Suprapubic skin (tissue), 4 donors: Measurements from ENCODE around the gene KIF16B. TPM values are rescaled to one million over a fixed set of nuclear protein-coding genes. Genes with fewer than 3 reads are reported as not detected.

ENCODE experiments used
- DNase-seq, 2 donors: peaks; one replicate each; pipeline ENCODE4 v3.0.0-alpha.2; 2019; ENCODE audit warnings: low spot score in 2 of 2
- H3K27ac ChIP-seq: fragments of 200-600 bp; sonication (generic); one replicate; pipeline ENCODE4 v1.5.1; 2019
- H3K27me3 ChIP-seq: fragments of 200-600 bp; sonication (generic); one replicate; pipeline ENCODE4 v1.5.1; 2019
- H3K36me3 ChIP-seq: fragments of 200-600 bp; sonication (generic); one replicate; pipeline ENCODE4 v1.5.1; 2019
- H3K4me1 ChIP-seq: fragments of 200-600 bp; sonication (generic); one replicate; pipeline ENCODE4 v1.5.1; 2019
- H3K4me3 ChIP-seq: fragments of 200-600 bp; sonication (generic); one replicate; pipeline ENCODE4 v1.5.1; 2019; ENCODE audit warnings: mild to moderate bottlenecking
- H3K9me3 ChIP-seq: fragments of 200-600 bp; sonication (generic); one replicate; pipeline ENCODE4 v1.5.1; 2019
- EP300 ChIP-seq: sonication (generic); formaldehyde crosslinking; IDR thresholded peaks from one replicate; pipeline ENCODE4 v1.6.1; 2017; ENCODE audit warnings: antibody characterized with exemption
- POLR2A ChIP-seq, 2 donors: fragments of 450-650 bp; IDR thresholded peaks; one replicate each; pipeline ENCODE4 v1.6.1; 2017; ENCODE audit warnings: antibody characterized with exemption in 2 of 2, mild to moderate bottlenecking in 2 of 2, moderate library complexity in 2 of 2
- POLR2AphosphoS5 ChIP-seq, 3 donors: sonication (generic); formaldehyde crosslinking; IDR thresholded peaks; one replicate each; pipeline ENCODE4 v1.6.1; 2017; ENCODE audit warnings: antibody characterized with exemption in 3 of 3
- WGBS: methylation state at CpG from one replicate; pipeline ENCODE4 v1.1.5; 2018; 5-methylcytosine and 5-hydroxymethylcytosine counted together
- total RNA-seq, 4 donors: library from RNA; depleted of rRNA; stranded (reverse); fragments of >200 nt; gene quantifications; one replicate each; pipeline ENCODE4 v1.1.0, GENCODE V29; 2016
- TF ChIP-seq, protein P1 (sequence below), 2 donors: fragments of 200-600 bp in 1 of 2; fragments of 450-650 bp in 1 of 2; sonication (generic) in 1 of 2; IDR thresholded peaks; one replicate each; pipeline ENCODE4 v1.5.1; 2016 to 2019; ENCODE audit warnings: antibody characterized with exemption in 2 of 2, mild to moderate bottlenecking in 1 of 2, moderate library complexity in 1 of 2

Gene KIF16B
- total RNA-seq, 4 donors from 2014 or later: 23.7 to 64.0 (median 38.2) TPM

DNA sequence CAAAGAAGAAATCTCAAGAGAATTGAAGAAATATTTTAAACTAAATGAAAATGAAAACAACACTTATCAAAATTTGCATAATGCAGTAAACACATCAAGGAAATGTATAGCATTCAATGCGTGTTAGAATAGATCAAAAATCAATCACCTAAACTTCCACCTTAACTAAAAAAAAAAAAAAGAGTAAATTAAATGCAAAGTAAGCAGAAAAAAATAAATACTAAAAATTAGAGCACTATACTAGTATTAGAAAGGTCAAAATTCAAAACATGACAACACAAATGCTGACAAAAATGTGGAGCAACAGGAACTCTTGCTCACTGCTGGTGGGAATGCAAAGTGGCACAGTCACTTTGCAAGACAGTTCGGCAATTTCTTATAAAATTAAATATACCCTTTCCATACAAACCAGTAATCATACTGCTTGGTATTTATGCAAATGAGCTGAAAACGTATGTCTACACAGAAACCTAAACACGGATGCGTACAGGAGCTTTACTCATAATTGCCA is 103.8 kb downstream of the KIF16B start:
- 94% methylated on average over 5 of the region's 5 CpGs for WGBS
- TF ChIP-seq POLR2AphosphoS5 (IDR thresholded peaks at IDR 0.05) (no peak), POLR2A (IDR thresholded peaks at IDR 0.05) (no peak), EP300 (no peak)
- TF ChIP-seq, protein P1, sequence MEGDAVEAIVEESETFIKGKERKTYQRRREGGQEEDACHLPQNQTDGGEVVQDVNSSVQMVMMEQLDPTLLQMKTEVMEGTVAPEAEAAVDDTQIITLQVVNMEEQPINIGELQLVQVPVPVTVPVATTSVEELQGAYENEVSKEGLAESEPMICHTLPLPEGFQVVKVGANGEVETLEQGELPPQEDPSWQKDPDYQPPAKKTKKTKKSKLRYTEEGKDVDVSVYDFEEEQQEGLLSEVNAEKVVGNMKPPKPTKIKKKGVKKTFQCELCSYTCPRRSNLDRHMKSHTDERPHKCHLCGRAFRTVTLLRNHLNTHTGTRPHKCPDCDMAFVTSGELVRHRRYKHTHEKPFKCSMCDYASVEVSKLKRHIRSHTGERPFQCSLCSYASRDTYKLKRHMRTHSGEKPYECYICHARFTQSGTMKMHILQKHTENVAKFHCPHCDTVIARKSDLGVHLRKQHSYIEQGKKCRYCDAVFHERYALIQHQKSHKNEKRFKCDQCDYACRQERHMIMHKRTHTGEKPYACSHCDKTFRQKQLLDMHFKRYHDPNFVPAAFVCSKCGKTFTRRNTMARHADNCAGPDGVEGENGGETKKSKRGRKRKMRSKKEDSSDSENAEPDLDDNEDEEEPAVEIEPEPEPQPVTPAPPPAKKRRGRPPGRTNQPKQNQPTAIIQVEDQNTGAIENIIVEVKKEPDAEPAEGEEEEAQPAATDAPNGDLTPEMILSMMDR (IDR thresholded peaks at IDR 0.05): no peak
- H3K4me1 ChIP-seq: peaks cover 10% of the 10 kb centered on the region

DNA sequence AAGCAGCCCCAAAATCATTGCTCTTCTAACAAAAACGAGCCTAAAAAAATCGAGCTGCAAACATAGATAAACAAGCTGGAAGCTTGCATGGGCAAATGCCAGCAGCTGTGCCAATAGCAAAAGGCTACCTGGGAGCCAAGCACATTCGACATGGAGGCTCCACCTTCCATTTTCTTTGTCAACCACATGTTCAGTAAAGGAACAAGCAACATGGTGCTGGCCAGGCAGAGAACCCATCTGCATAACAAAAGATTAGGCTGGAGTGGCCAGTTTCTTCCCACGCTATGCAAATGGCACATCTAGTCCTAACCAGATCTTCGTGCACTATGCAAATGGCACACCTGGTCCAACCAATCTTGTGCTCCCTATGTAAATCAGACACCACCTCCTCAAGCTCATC is 110.5 kb downstream of the KIF16B start:
- Histone ChIP-seq H3K9me3 (no peaks in the 10 kb centered on the region), H3K27me3 (no peaks in the 10 kb centered on the region), H3K36me3 (no peaks in the 10 kb centered on the region), H3K4me1 (peaks cover 15% of the 10 kb centered on the region), H3K27ac (no peak overlapping the region), H3K4me3 (no peak overlapping the region)
- WGBS: 72% methylated on average over 5 of the region's 5 CpGs
- TF ChIP-seq EP300 (no peak), POLR2AphosphoS5 (IDR thresholded peaks at IDR 0.05) (no peak), POLR2A (IDR thresholded peaks at IDR 0.05) (no peak)
- TF ChIP-seq, protein P1 (IDR thresholded peaks at IDR 0.05): no peak
- DNase-seq: no peak

More for the DNA sequence above, 103.8 kb downstream of the KIF16B start:
- Histone ChIP-seq H3K27ac (no peak overlapping the region), H3K36me3 (no peaks in the 10 kb centered on the region), H3K27me3 (no peaks in the 10 kb centered on the region), H3K4me3 (no peak overlapping the region), H3K9me3 (no peaks in the 10 kb centered on the region)
- DNase-seq: no peak

DNA sequence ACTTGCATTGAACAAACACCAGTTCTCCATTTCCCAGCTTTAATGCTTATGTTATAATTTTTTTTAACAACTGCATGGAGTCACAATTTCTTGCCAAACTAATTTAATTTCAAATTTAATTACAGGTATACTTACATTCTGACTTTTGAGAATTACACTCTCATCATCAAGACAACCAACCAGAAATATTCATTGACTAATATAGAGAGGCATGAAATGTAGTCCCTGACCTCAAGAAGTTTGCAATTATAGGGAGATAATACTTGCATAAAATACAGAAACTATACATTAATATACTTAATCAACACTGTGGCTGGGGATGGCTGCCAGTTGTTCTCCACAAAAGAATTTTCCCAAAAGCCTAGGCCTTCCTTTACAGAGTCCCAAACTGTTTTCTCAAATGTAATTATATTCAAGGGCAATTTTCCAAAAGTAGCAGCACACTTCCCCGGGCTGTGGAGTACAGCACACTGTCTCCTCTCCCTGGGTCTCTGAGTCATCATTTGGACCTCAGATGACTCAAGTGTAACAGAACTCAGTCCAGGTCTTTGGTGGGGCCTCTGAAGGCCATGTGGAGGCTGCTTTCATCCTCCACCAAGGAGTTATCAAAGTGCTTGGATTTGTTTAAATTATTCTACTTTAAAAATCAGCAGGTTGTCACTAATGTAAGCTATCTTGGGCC is 114.1 kb downstream of the KIF16B start:
- Histone ChIP-seq H3K27me3 (no peaks in the 10 kb centered on the region), H3K36me3 (no peaks in the 10 kb centered on the region), H3K9me3 (no peaks in the 10 kb centered on the region), H3K27ac (no peak overlapping the region), H3K4me1 (peaks cover 15% of the 10 kb centered on the region), H3K4me3 (no peak overlapping the region)
- DNase-seq: no peak
- WGBS: 7% methylated on average over 1 of the region's 1 CpG
- TF ChIP-seq EP300 (no peak), POLR2AphosphoS5 (IDR thresholded peaks at IDR 0.05) (no peak), POLR2A (IDR thresholded peaks at IDR 0.05) (no peak)
- TF ChIP-seq, protein P1 (IDR thresholded peaks at IDR 0.05): no peak

DNA sequence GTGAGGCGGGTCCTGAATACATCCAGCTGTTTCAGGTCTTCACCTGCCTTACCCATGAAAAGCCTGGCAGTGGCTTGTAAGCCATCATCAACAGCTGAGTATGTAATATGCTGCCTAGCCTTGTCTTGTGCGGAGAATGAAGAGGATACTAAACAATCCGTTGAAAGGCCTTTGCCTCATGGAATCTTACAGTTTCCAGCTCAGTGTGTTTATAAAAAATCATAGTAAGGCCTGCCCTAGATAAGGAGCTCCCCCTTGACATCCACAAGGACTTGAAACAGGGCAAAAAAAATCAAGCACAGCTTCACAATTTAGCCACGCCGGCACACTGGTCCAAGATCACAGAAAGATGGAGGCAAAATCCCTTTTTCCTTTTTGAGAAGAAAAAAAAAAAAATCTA is 115.7 kb downstream of the KIF16B start:
- Histone ChIP-seq H3K4me3 (no peak overlapping the region), H3K36me3 (no peaks in the 10 kb centered on the region), H3K4me1 (peaks cover 15% of the 10 kb centered on the region), H3K9me3 (no peaks in the 10 kb centered on the region), H3K27ac (no peak overlapping the region), H3K27me3 (no peaks in the 10 kb centered on the region)
- 85% methylated on average over 5 of the region's 5 CpGs for WGBS
- TF ChIP-seq POLR2AphosphoS5 (IDR thresholded peaks at IDR 0.05): no peak
- TF ChIP-seq, protein P1 (IDR thresholded peaks at IDR 0.05): no peak
- no peak for TF ChIP-seq EP300
- TF ChIP-seq POLR2A (IDR thresholded peaks at IDR 0.05): no peak
- DNase-seq: no peak

DNA sequence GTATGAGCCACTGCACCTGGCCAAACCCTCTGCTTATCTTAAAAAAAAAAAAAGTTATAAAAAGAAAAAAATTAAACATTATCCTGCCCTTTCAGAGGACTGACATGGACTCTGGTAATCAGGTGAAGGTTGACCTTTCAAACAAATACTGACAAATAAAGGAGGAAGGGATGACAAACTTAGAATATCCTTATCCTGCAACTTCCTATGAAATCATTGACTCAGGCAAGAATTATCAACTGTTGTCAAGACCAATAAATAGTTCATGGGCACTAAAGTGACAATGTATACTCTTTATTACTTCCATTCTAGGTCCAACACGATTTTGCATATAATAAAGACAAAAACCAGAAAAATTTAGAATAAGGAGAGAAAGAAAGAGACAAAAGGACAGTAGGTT is 117.9 kb downstream of the KIF16B start:
- Histone ChIP-seq H3K27me3 (no peaks in the 10 kb centered on the region), H3K4me1 (peaks cover 15% of the 10 kb centered on the region), H3K9me3 (no peaks in the 10 kb centered on the region), H3K36me3 (peaks cover 4% of the 10 kb centered on the region), H3K4me3 (no peak overlapping the region), H3K27ac (no peak overlapping the region)
- WGBS: 82% methylated on average over 1 of the region's 1 CpG
- no peak for TF ChIP-seq EP300
- DNase-seq: no peak
